PC-9 (cell line): ENCODE results near the gene PRRX2. TPM values are rescaled to one million over a fixed set of nuclear protein-coding genes. Genes with fewer than 3 reads are reported as not detected.

Experiments used
- BruUV-seq: library from RNA; stranded (reverse); fragments of 400-500 nt; replicated peaks from 2 replicates; lab custom pipeline; 2021; lab: Mats Ljungman, UMichigan
- CTCF ChIA-PET: fragments of 300-600 bp; sonication (Branson Sonifier 250); formaldehyde crosslinking; loops from one replicate; lab custom pipeline; 2022; ENCODE audit warnings: antibody characterized with exemption; lab: Charles Lee
- POLR2A ChIA-PET: fragments of 300-600 bp; sonication (Branson Sonifier 250); formaldehyde crosslinking; loops from one replicate; lab custom pipeline; 2022; ENCODE audit warnings: antibody characterized with exemption; ENCODE audit not compliant: unreplicated experiment; lab: Charles Lee
- DNase-seq, 2 experiments: peaks; one replicate each; pipeline versions ENCODE4 v3.0.0 to v3.0.0-alpha.2; 2015 to 2022; ENCODE audit warnings: mixed read lengths in 1 of 2
- H2AFZ ChIP-seq: fragments of 200-600 bp; sonication (generic); 2 replicates; pipeline ENCODE4 v1.8.1; 2017; ENCODE audit warnings: antibody characterized with exemption
- H3F3A ChIP-seq: fragments of 200-600 bp; sonication (generic); 2 replicates; pipeline ENCODE4 v1.8.1; 2017; ENCODE audit warnings: antibody characterized with exemption, mild to moderate bottlenecking, low read depth; ENCODE audit not compliant: insufficient read depth
- H3K27ac ChIP-seq: fragments of 200-600 bp; sonication (generic); 2 replicates; pipeline ENCODE4 v1.6.1; 2016; ENCODE audit warnings: mixed run types
- H3K27me3 ChIP-seq: fragments of 200-600 bp; sonication (generic); 2 replicates; pipeline ENCODE4 v1.6.1; 2016; ENCODE audit warnings: low read depth, mixed run types; ENCODE audit not compliant: insufficient read depth
- H3K36me3 ChIP-seq: fragments of 200-600 bp; sonication (generic); 2 replicates; pipeline ENCODE4 v1.6.1; 2016; ENCODE audit warnings: low read depth, mixed run types
- H3K4me1 ChIP-seq: fragments of 200-600 bp; sonication (generic); replicated peaks from 2 replicates; pipeline ENCODE4 v1.6.1; 2016; ENCODE audit warnings: mixed run types; ENCODE audit not compliant: insufficient read depth
- H3K4me2 ChIP-seq: fragments of 200-600 bp; sonication (generic); 2 replicates; pipeline ENCODE4 v1.6.1; 2017; ENCODE audit warnings: mixed run types
- H3K4me3 ChIP-seq: fragments of 200-600 bp; sonication (generic); 2 replicates; pipeline ENCODE4 v1.6.1; 2016; ENCODE audit warnings: mixed run types
- H3K79me2 ChIP-seq: fragments of 200-600 bp; sonication (generic); 2 replicates; pipeline ENCODE4 v1.6.1; 2017; ENCODE audit warnings: low read depth, mixed run types
- H3K9me2 ChIP-seq: fragments of 200-600 bp; sonication (generic); 2 replicates; pipeline ENCODE4 v1.8.1; 2017; ENCODE audit warnings: mild to moderate bottlenecking; ENCODE audit not compliant: insufficient read depth
- H3K9me3 ChIP-seq: fragments of 200-600 bp; sonication (generic); 2 replicates; pipeline ENCODE4 v1.8.1; 2016; ENCODE audit warnings: low read depth; ENCODE audit not compliant: insufficient read depth
- H4K20me1 ChIP-seq: fragments of 200-600 bp; sonication (generic); 2 replicates; pipeline ENCODE4 v1.8.1; 2017; ENCODE audit not compliant: insufficient read depth
- CTCF ChIP-seq: fragments of 200-600 bp; sonication (generic); conservative IDR thresholded peaks from 2 replicates; pipeline ENCODE4 v1.6.1; 2017; ENCODE audit warnings: mixed run types, antibody characterized with exemption, mild to moderate bottlenecking, moderate library complexity
- EZH2 ChIP-seq: fragments of 200-600 bp; sonication (generic); IDR thresholded peaks from 2 replicates; pipeline ENCODE4 v1.8.0; 2017; ENCODE audit warnings: antibody characterized with exemption, low read depth
- intact Hi-C: fragments of 100-400 bp; cut with micrococcal nuclease; formaldehyde crosslinking; loops from one replicate; pipeline ENCODE4 v1.10.0; 2022; ENCODE audit not compliant: unreplicated experiment
- total RNA-seq: library from RNA; stranded (reverse); gene quantifications from 2 replicates; pipeline ENCODE4 v1.2.3, GENCODE V29; 2021

The PRRX2 gene
- total RNA-seq, 1 experiment from 2014 or later, result 0.98 TPM

- CTCF ChIA-PET, result interaction anchor here (0.6 kb wide), 1 partner anchor 15 kb away, joined by 4 read pairs; no protein-coding TSS in a partner anchor
- BruUV-seq, result no TSS peak
- Histone ChIP-seq H3K4me3 (no peak overlapping the region), H3F3A (no peaks in the 10 kb centered on the region), H3K36me3 (no peaks in the 10 kb centered on the region), H3K27me3 (peaks cover 39% of the 10 kb centered on the region; the same call in 1 of the 2 replicates), H4K20me1 (no peaks in the 10 kb centered on the region), H3K9me2 (no peaks in the 10 kb centered on the region), H3K79me2 (no peaks in the 10 kb centered on the region), H3K27ac (no peak overlapping the region), H3K4me2 (no peak overlapping the region), H2AFZ (no peak overlapping the region), H3K4me1 (no peaks in the 10 kb centered on the region), H3K9me3 (no peaks in the 10 kb centered on the region)
- DNase-seq, result no peak
- TF ChIP-seq EZH2, result no peak
- no peak for TF ChIP-seq CTCF
- intact Hi-C loops, result no loop called here
- POLR2A ChIA-PET, result no interaction called here
These were observed 10.2 kb downstream of the PRRX2 start for GRCh38 chr9:129675620-129676019.

GRCh38 chr9:129676287-129676686 is 10.8 kb downstream of the PRRX2 start:
- CTCF ChIA-PET, result interaction anchor here (0.6 kb wide), 1 partner anchor 16 kb away, joined by 4 read pairs; no protein-coding TSS in a partner anchor
- Histone ChIP-seq H3K27me3 (peaks cover 39% of the 10 kb centered on the region; the same call in 1 of the 2 replicates), H3K9me2 (no peaks in the 10 kb centered on the region), H3F3A (no peaks in the 10 kb centered on the region), H3K4me2 (no peak overlapping the region), H2AFZ (no peak overlapping the region), H3K9me3 (no peaks in the 10 kb centered on the region), H4K20me1 (no peaks in the 10 kb centered on the region), H3K36me3 (no peaks in the 10 kb centered on the region), H3K27ac (no peak overlapping the region), H3K4me3 (no peak overlapping the region), H3K4me1 (no peaks in the 10 kb centered on the region), H3K79me2 (no peaks in the 10 kb centered on the region)
- intact Hi-C loops, result no loop called here
- TF ChIP-seq CTCF (no peak), EZH2 (no peak)
- BruUV-seq, result no TSS peak
- POLR2A ChIA-PET, result no interaction called here
- no peak for DNase-seq

DNA sequence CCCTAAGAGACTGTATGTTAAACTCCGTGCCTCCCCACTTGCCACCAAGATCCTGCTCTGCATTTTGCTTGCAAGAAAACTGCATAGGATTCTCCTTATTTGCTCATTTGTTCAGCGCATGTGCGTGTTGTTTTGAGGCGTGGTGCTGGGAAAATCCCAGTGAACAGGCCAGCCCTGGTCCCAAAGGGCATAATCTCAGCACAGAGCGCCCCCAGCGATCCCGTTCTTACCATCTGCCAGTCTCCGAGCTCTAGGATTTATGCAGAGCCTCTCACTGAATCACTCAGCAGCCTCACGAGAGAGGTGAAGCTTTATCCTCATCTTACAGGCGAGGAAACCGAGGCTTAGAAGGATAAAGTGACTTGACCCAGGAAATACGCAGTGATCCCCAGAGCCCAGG is 11.5 kb downstream of the PRRX2 start:
- no peak for TF ChIP-seq EZH2
- no peak for TF ChIP-seq CTCF
- Histone ChIP-seq H3K4me1 (no peaks in the 10 kb centered on the region), H3K27ac (no peak overlapping the region), H3K9me3 (no peaks in the 10 kb centered on the region), H3K4me2 (no peak overlapping the region), H2AFZ (no peak overlapping the region), H3K36me3 (no peaks in the 10 kb centered on the region), H3F3A (no peaks in the 10 kb centered on the region), H3K27me3 (peaks cover 39% of the 10 kb centered on the region; the same call in 1 of the 2 replicates), H3K79me2 (no peaks in the 10 kb centered on the region), H3K4me3 (no peak overlapping the region), H4K20me1 (no peaks in the 10 kb centered on the region), H3K9me2 (no peaks in the 10 kb centered on the region)
- no TSS peak for BruUV-seq
- DNase-seq, result no peak
- CTCF ChIA-PET, result no interaction called here
- intact Hi-C loops, result no loop called here
- POLR2A ChIA-PET, result no interaction called here
